ENCODE data around the gene TAC3.
"Not testable (repeated sequence)": the region's sequence is repeated elsewhere in the genome, so short reads cannot be mapped to it uniquely, and the experiment has no call there.

Gene TAC3

GRCh38 chr12:57016348-57016747 is at the start of gene TAC3:
Gene TAC3, minus strand, starts transcription at chr12:57016529. Its CDS starts 732 bp downstream, at chr12:57015797.
- DNase-seq: no peak

- DNase-seq: peak; percentile 25
Observed at GRCh38 chr12:57063991-57064685, 47.8 kb upstream of the TAC3 start.

GRCh38 chr12:57058454-57058853 is 42.1 kb upstream of the TAC3 start:
- no peak for DNase-seq

- DNase-seq: no peak
Observed at GRCh38 chr12:57057067-57057751, 40.9 kb upstream of the TAC3 start.

- DNase-seq: no peak
Observed at GRCh38 chr12:57055824-57056223, 39.5 kb upstream of the TAC3 start.

GRCh38 chr12:57053901-57054300 is 37.6 kb upstream of the TAC3 start:
- not testable (repeated sequence) for DNase-seq

- not testable (repeated sequence) for DNase-seq
Observed at GRCh38 chr12:57053146-57053545, 36.8 kb upstream of the TAC3 start.

- DNase-seq: no peak
Observed at GRCh38 chr12:57051011-57051410, 34.7 kb upstream of the TAC3 start.

GRCh38 chr12:57049890-57050289 is 33.6 kb upstream of the TAC3 start, which contains the start of gene MYO1A:
Gene MYO1A, minus strand, starts transcription at chr12:57050129. Its CDS starts 1,806 bp downstream, at chr12:57048323.
- DNase-seq: no peak

GRCh38 chr12:57049119-57049446 is 32.8 kb upstream of the TAC3 start:
- no peak for DNase-seq

GRCh38 chr12:57048423-57049118 is 32.2 kb upstream of the TAC3 start:
- no peak for DNase-seq

- no peak for DNase-seq
Observed at GRCh38 chr12:57047981-57048380, 31.7 kb upstream of the TAC3 start.

- DNase-seq: no peak
Observed at GRCh38 chr12:57046947-57047890, 30.9 kb upstream of the TAC3 start.

- no peak for DNase-seq
Observed at GRCh38 chr12:57046086-57046791, 29.9 kb upstream of the TAC3 start.

- no peak for DNase-seq
Observed at GRCh38 chr12:57044889-57045288, 28.6 kb upstream of the TAC3 start.

- DNase-seq: no peak
Observed at GRCh38 chr12:57044468-57044867, 28.1 kb upstream of the TAC3 start.

- DNase-seq: no peak
Observed at GRCh38 chr12:57042695-57043094, 26.4 kb upstream of the TAC3 start.

GRCh38 chr12:57040750-57041149 is 24.4 kb upstream of the TAC3 start:
- no peak for DNase-seq

- no peak for DNase-seq
Observed at GRCh38 chr12:57040211-57040610, 23.9 kb upstream of the TAC3 start.

GRCh38 chr12:57039016-57039798 is 22.9 kb upstream of the TAC3 start:
- DNase-seq: no peak

GRCh38 chr12:57037264-57037663 is 20.9 kb upstream of the TAC3 start:
- DNase-seq: no peak

Data from stimulated activated CD4-positive, alpha-beta T cell treated with anti-CD3 and anti-CD28 coated beads, Interleukin-4, amount 100 ng/mL, for 1 hour (primary cell).